GM19351 (cell line): ENCODE measurements around the gene SF3A1.

Experiments used
- ATAC-seq: cut with Tn5 transposase; IDR thresholded peaks from one replicate; pipeline ENCODE4 v1.9.1; 2021; ENCODE audit warnings: mild to moderate bottlenecking, moderate library complexity; ENCODE audit not compliant: unreplicated experiment

Gene SF3A1

GRCh38 chr22:30386960-30387827, 30.5 kb upstream of the SF3A1 start, which contains the start of gene RNF215:
RNF215 (minus strand) TSS chr22:30387411; CDS start chr22:30387313, 98 bp downstream.
- ATAC-seq: peak; percentile 64

DNA sequence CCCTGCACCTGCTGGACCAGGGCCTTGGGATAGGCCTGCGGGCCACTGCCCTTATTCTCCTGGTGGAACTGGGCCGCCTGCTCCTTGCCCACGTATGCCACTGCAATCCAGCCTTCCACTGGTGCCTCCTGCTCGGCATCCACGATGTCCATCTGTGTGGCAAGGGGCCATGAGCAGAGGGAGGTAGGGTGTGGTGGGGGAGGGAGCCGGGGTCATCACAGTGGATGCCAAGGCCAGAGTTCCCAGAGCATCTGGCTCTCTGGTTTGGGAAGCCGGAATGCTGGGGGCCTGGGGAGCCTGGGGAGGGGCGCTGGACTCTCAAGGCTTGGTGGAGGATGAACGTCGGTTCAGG, 29.9 kb upstream of the SF3A1 start:
- ATAC-seq: no peak

GRCh38 chr22:30385942-30386341, 29.2 kb upstream of the SF3A1 start:
- ATAC-seq: no peak

DNA sequence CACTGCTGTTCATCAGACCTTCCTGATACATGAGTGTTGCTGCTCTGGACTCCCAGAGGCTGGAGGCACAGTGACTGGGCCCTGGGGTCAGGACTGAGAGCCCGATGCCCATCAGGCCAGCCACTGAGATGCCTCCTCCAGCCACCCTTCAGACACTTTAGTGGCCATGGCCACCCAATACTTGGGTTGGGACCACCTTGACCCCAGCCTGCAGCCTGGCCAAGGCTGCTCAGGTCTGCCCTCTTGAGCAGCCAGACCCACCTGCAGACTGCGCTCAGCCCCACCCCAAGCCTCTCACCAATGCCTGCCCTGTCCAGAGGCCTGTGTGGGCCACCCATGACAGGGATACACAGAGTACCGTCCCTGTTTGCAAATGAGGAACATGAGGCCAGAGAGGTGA, 26.4 kb upstream of the SF3A1 start:
- ATAC-seq: no peak

DNA sequence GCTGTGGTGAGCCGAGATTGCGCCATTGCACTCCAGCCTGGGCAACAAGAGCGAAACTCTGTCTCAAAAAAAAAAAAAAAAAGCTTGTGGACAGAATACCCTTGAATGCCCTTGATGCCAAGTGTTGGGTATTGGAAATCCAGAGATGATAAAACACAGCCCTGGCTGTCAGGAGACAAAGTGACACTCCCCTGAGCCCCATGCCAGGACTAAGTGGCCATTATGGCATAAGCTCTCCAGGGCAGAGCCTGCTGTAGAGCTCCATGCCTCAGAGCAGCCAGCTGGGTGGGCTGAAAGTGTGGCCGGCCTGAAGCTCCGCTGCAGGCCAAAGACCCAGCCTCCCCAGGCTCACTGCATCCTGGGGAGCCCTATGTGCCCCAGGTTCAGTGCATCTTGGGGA, 25.6 kb upstream of the SF3A1 start:
- no peak for ATAC-seq

- no peak for ATAC-seq
These were observed 24.6 kb upstream of the SF3A1 start for GRCh38 chr22:30381264-30381663.

- ATAC-seq: no peak
These were observed 23.3 kb upstream of the SF3A1 start for GRCh38 chr22:30380011-30380410.

GRCh38 chr22:30375312-30375849, 18.7 kb upstream of the SF3A1 start:
- ATAC-seq: no peak

GRCh38 chr22:30373331-30374325, 16.9 kb upstream of the SF3A1 start:
- no peak for ATAC-seq

DNA sequence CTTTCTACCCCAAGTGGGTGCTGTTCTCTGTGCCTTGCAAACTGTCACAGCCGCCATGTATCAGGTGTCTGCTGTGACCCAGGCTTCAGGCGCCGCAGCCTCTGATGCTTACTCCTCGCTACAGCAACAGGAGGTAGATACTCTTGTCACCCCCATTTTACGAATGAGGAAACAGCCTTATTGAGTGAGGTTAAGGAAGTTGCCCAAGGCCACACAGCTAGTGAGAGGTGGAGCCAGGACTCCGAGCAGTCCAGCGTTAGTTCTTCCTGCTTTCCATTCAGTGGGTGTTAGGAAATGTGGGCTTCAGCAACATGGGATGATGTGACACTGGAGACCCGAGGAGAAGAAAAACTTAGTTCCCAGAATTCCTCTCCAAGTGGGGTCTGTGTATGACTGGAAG, 16.2 kb upstream of the SF3A1 start:
- ATAC-seq: no peak

DNA sequence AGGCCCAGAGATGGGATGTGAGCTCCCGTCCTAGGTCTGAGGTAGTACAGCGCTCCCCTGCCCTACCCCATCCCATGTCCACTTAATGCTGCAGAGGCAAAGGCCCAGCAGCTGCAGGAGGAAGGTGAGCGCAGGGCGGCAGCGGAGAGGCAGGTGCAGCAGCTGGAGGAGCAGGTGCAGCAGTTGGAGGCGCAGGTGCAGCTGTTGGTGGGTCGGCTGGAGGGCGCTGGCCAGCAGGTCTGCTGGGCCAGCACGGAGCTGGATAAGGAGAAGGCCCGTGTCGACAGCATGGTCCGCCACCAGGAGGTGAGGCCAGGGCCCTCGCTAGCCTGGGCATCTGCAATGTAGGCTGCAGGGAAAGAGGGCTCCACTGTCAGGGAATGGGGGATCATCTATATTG, 15.3 kb upstream of the SF3A1 start:
- no peak for ATAC-seq

DNA sequence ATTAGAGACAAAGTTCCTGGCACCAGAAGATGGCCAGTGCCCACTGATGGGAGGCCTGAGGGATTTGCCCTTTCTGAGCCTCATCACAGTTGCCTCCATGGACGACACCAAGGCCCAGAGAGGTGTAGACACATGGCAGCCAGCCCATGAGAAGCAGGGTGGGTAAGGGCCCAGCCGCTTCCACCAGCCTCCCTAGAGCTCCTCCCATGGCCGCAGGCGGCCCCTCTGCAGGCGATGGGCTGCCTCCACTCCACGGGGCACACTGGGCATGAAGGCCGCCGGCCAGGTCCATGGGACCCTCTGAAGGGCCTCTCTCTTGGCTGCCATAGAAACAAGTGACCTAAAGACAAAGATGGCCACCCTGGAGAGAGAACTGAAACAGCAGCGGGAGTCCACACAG, 14.6 kb upstream of the SF3A1 start:
- ATAC-seq: no peak

GRCh38 chr22:30370641-30371230, 14.0 kb upstream of the SF3A1 start:
- ATAC-seq: no peak

DNA sequence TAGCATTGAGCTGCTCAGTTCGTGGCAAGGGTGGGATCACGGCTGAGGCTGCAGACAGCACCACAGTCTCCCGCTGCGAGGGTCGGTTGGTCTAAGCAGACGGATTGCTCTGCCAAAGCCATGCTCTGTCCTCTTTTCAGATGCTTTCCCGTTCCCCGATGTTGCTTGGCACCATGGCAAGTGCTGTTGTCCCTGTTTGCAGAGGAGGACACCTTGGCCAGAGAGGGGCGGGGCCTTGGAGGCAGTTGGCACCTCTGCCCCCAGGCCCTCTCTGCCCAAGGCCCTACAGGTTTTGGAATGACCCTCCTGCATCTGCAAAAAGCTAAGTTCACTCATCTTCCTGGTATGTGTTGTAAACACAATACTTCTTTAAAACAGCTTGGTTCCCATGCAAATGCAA, 11.7 kb upstream of the SF3A1 start:
- no peak for ATAC-seq

DNA sequence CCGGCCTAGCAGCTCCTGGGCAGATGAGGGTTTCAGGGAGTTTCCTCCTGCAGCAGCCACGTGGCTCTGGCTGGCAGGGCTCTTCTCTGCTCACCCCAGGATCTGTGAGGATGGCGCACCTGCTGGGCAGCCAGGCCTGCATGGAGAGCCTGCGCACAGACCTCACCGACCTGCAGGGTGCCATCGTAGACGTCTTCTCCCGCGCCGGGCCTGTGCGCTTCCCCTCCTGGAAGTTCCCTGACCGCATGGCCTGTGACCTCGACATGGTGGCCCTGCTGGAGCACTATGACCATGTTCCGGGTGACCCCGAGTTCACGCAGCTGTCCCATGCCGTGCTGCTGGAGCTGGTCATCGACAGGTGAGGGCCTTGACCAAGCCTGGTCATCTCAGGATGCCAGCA, 9.2 kb upstream of the SF3A1 start:
- ATAC-seq: no peak

GRCh38 chr22:30362651-30363281, 6.1 kb upstream of the SF3A1 start:
- no peak for ATAC-seq

GRCh38 chr22:30361916-30362650, 5.4 kb upstream of the SF3A1 start:
- ATAC-seq: no peak

DNA sequence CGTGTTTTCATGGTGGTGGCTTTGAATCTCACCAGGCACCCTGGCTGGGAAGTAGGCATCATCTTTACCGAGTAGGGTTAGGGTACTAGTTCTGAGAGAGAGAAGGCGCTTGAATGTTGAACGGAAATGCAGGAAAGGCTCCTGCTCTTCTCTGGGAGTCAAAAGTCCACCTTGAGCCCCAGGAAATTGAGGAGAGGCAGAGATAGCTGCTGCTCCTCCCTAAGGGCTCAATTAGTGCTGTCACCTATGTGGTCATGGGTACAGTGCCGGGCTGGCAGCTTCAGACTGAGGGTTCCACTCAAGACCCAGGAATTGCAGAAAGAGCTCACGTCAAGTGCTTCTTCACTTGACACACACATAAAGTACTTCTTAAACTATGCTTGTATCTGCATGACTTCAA, 1.8 kb upstream of the SF3A1 start:
- ATAC-seq: no peak

DNA sequence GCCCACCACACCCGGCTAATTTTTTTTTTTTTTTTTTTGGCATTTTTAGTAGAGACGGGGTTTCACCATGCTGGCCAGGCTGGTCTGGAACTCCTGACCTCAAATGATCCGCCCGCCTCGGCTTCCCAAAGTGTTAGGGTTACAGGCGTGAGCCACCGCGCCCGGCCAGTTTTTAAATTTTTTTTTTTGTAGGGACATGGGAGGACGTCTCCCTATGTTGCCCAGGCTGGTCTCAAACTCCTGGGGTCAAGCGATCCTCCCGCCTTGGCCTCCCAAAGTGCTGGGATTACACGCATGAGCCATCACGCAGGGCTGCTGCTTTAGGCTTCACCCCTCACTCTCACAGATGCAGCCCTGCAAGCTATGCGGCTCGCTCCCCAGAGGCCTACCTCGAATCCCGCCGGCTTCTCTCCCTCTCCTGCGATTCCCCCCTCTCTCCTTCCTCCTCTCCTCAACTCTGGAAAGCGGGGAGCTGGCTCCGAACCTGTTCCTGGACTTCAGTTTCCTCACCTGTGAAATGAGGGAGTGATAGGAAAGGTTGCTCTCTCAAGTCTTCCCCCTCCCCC, 1.0 kb upstream of the SF3A1 start:
- ATAC-seq: no peak

DNA sequence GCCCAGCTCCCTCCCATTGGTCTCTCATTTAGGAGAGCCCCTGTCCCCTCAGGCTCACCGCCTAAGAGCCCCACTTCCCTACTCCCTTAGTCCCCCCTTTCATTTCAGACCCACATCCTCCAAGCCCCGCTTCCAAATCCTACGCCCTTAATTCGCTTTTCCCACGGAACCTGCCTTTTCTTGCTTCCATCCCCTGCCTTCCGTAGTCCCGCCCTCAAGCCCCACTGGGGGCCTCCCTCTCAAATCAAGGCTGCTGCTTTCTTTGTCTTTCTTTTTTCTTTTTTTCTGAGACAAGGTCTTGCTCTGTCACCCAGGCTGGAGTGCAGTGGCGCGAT, 509 bp upstream of the SF3A1 start:
- ATAC-seq: no peak
